ENCODE measurements around the gene CPEB4. TPM values are rescaled to one million over a fixed set of nuclear protein-coding genes. Genes with fewer than 3 reads are reported as not detected.

Gene CPEB4
- total and polyA plus RNA-seq, 2 donors (not counting 3 experiments of a cell fraction or from before 2014, with no cell fraction given), result 11.3 to 16.4 TPM

- Histone ChIP-seq H3K4me3 (replicated peaks in 1 of 3; ENCODE audit: insufficient read depth in 1 of 3, low read depth in 1 of 3, low read length in 3 of 3) (no peak overlapping the region), H3K4me1 (ENCODE audit: control insufficient read depth, extremely low read depth, insufficient read depth, low read length) (no peaks in the 10 kb centered on the region), H3K9me3 (replicated peaks; ENCODE audit: control insufficient read depth, insufficient read depth, low read length) (no peaks in the 10 kb centered on the region), H3K9ac (replicated peaks; ENCODE audit: extremely low read depth, insufficient read depth, low read length) (no peak overlapping the region), H4K20me1 (replicated peaks; ENCODE audit: control insufficient read depth, extremely low read depth, insufficient read depth, low read length) (no peaks in the 10 kb centered on the region), H3K27ac (ENCODE audit: insufficient read depth, low read depth, low read length) (no peak overlapping the region), H3K9me1 (replicated peaks; ENCODE audit: control insufficient read depth, extremely low read depth, insufficient read depth, low read length) (no peaks in the 10 kb centered on the region), H3K27me3 (ENCODE audit: control insufficient read depth in 2 of 2, insufficient read depth in 2 of 2, low read length in 2 of 2) (no peaks in the 10 kb centered on the region), H2AFZ (ENCODE audit: low read depth, low read length) (no peak overlapping the region), H3K4me2 (ENCODE audit: insufficient read depth, low read length) (no peak overlapping the region), H3K79me2 (ENCODE audit: control insufficient read depth, insufficient read depth, low read length) (no peaks in the 10 kb centered on the region), H3K36me3 (ENCODE audit: control insufficient read depth in 2 of 2, extremely low read depth in 1 of 2, insufficient read depth in 2 of 2, low read length in 2 of 2) (no peaks in the 10 kb centered on the region)
- DNase-seq (ENCODE audit: low read depth, low spot score) (peak; percentile 29), FAIRE-seq (no peak)
- TF ChIP-seq GATA2 (IDR thresholded peaks at IDR 0.05; ENCODE audit: insufficient read depth, insufficient read length, low read depth, low read length) (no peak), EZH2 (IDR thresholded peaks at IDR 0.05; ENCODE audit: borderline replicate concordance, low read depth, low read length, severe bottlenecking) (no peak), CTCF (IDR thresholded peaks at IDR 0.05; ENCODE audit: extremely low read depth in 1 of 2, insufficient read depth in 1 of 2, low read depth in 1 of 2, low read length in 2 of 2) (no peak), POLR2AphosphoS5 (IDR thresholded peaks at IDR 0.05; ENCODE audit: insufficient read depth, low read depth, low read length) (no peak), FOS (IDR thresholded peaks at IDR 0.05; ENCODE audit: borderline replicate concordance, insufficient read depth, low read length) (no peak), MAX (IDR thresholded peaks at IDR 0.05; ENCODE audit: insufficient read depth, insufficient read length) (no peak), MYC (IDR thresholded peaks at IDR 0.05; ENCODE audit: low read depth, low read length) (no peak), POLR2A (IDR thresholded peaks at IDR 0.05; ENCODE audit: low read depth, low read length) (no peak), JUN (IDR thresholded peaks at IDR 0.05; ENCODE audit: borderline replicate concordance, insufficient read depth, insufficient read length, low read depth) (no peak)
- BruUV-seq (replicated peaks), result no TSS peak
- dilution Hi-C loops (cut with MboI; ENCODE audit: extremely low pct_ligation_motif_present, low sequenced_read_pairs), result no loop called here
- POLR2A ChIA-PET, result no interaction called here
- CTCF ChIA-PET, result interaction anchor here (0.6 to 1.4 kb wide), 6 partner anchors 10 to 263 kb away, joined by 3 to 5 read pairs (median 4); partner anchors contain the start of gene CPEB4
- intact Hi-C loops (cut with micrococcal nuclease), result loop anchor here (5.0 kb wide), 1 partner anchor 796 kb away; no protein-coding TSS in a partner anchor
These were observed 9.8 kb upstream of the CPEB4 start for GRCh38 chr5:173878224-173878967.

All from endothelial cell of umbilical vein (primary cell).